Right lobe of liver (tissue), 6 donors: ENCODE results near the gene UROS. TPM values are rescaled to one million over a fixed set of nuclear protein-coding genes. Genes with fewer than 3 reads are reported as not detected.

ENCODE experiments used
- ATAC-seq, 4 donors: fragments of 200-7000 bp; cut with Tn5 transposase; one replicate each; pipeline ENCODE4 v1.9.1; 2020; ENCODE audit warnings: mild to moderate bottlenecking in 4 of 4, moderate library complexity in 4 of 4
- DNase-seq, 3 donors: peaks; one replicate each; pipeline ENCODE4 v3.0.0-alpha.2; 2020
- H3K27ac ChIP-seq, 3 donors: fragments of 200-600 bp; one replicate each; pipeline ENCODE4 v1.8.0; 2022
- H3K27me3 ChIP-seq, 2 donors: fragments of 200-600 bp; one replicate each; pipeline ENCODE4 v1.8.0; 2022
- H3K36me3 ChIP-seq, 4 donors: fragments of 200-600 bp; sonication (generic) in 1 of 4; one replicate each; pipeline versions ENCODE4 v1.5.1 to v1.8.0; 2017 to 2022; ENCODE audit warnings: control low read depth in 1 of 4
- H3K4me1 ChIP-seq, 4 donors: fragments of 200-600 bp; sonication (generic) in 1 of 4; one replicate each; pipeline versions ENCODE4 v1.5.1 to v1.8.0; 2017 to 2022; ENCODE audit warnings: control low read depth in 1 of 4
- H3K4me3 ChIP-seq, 3 donors: fragments of 200-600 bp; one replicate each; pipeline ENCODE4 v1.8.0; 2022
- H3K9me3 ChIP-seq, 4 donors: fragments of 200-600 bp; sonication (generic) in 1 of 4; one replicate each; pipeline versions ENCODE4 v1.5.1 to v1.8.0; 2017 to 2022; ENCODE audit warnings: control low read depth in 1 of 4
- POLR2A ChIP-seq: fragments of 450-650 bp; IDR thresholded peaks from one replicate; pipeline ENCODE4 v1.6.1; 2017; ENCODE audit warnings: antibody characterized with exemption, mild to moderate bottlenecking
- WGBS: methylation state at CpG from one replicate; pipeline ENCODE4 v1.1.6; 2018; ENCODE audit warnings: low coverage, low lambda C conversion rate; ENCODE audit not compliant: insufficient coverage; ENCODE audit errors: missing lambda C conversion rate; 5-methylcytosine and 5-hydroxymethylcytosine counted together
- intact Hi-C, 2 donors: fragments of 100-400 bp; cut with DNase I; formaldehyde crosslinking; loops; one replicate each; pipeline versions ENCODE4 v1.11.2 to v1.14.1; 2022
- total RNA-seq, 6 experiments: library from RNA; depleted of rRNA in 2 of 6; stranded (reverse); fragments of >200 nt in 2 of 6; fragmentation: NEBNext Ultra II Directional in 3 of 6; extraction: Animal tissue kit (Norgen Biotek cat#: 25700) in 3 of 6; gene quantifications; one replicate each; pipeline versions ENCODE4 v1.1.0 to v1.2.4, GENCODE V29; 2016 to 2023
- TF ChIP-seq, protein P1 (sequence below), 4 donors: fragments of 200-600 bp in 3 of 4; fragments of 450-650 bp in 1 of 4; IDR thresholded peaks; one replicate each; pipeline versions ENCODE4 v1.5.1 to v1.8.0; 2016 to 2022; ENCODE audit warnings: antibody characterized with exemption in 4 of 4, mild to moderate bottlenecking in 2 of 4
- donor health status: DM: no; HTN: yes; CAD: no.
- donor health status: DM: no; HTN: no; CAD: no.
- donor health status: DM: no; HTN: no; CAD: no.
- donor health status: DM: no; HTN: yes; CAD: no.
- donor health status: DM: no; HTN: yes; CAD: no.

Gene UROS
- total RNA-seq, 6 experiments from 2014 or later: 23.5 to 52.5 (median 28.3) TPM

DNA sequence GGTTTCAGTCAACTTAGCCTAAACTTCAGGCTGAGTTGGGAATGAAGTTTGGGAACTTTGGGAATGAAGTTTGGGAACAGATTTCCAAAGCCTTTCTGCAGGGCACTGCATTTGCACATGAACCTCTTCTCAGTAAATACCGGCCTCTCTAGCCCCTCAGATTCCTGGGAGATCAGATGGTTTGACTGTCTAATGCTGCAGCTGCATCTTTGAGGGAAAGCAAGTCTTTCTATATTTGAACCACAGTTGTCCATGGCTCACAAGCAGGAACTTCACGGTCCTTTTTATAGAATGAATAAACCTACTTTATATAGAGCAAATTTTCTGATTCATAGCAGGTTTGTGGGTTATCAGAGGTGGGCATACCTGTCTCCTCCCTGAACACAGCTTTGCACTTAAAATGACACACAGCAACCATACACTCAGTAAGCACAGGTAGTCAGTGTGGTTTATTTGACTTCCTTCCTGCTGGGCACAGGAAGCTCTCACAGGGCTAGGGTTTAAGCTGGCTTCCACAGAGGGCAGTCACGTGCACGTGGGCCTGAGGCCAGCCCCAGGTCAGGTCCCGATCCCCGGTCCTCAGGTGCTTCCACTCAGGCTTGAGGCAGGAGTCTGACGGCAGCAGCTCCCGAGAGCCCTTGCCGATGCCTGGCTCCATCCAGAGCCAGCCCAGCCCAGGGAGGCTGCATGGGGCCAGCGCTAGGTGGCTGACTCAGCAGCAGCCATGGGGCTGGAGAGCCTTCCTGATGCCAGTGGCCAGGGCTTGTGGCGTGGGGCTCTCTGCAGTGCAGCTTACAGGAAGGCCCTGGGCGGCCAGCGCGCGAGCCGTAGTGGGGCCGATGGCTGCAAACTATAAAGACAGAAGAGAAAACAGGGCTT, 34.7 kb downstream of the UROS start:
- Histone ChIP-seq H3K4me3 (no peak overlapping the region), H3K36me3 (peaks cover 0 to 14% (median 0%) of the 10 kb centered on the region in 4 donors), H3K27ac (no peak overlapping the region), H3K9me3 (no peaks in the 10 kb centered on the region), H3K27me3 (no peaks in the 10 kb centered on the region), H3K4me1 (no peaks in the 10 kb centered on the region)
- ATAC-seq (peak in 2 of 4 donors; percentile 16 to 22), DNase-seq (no peak)
- WGBS: 79% methylated on average over 3 of the region's 17 CpGs
- TF ChIP-seq, protein P1, sequence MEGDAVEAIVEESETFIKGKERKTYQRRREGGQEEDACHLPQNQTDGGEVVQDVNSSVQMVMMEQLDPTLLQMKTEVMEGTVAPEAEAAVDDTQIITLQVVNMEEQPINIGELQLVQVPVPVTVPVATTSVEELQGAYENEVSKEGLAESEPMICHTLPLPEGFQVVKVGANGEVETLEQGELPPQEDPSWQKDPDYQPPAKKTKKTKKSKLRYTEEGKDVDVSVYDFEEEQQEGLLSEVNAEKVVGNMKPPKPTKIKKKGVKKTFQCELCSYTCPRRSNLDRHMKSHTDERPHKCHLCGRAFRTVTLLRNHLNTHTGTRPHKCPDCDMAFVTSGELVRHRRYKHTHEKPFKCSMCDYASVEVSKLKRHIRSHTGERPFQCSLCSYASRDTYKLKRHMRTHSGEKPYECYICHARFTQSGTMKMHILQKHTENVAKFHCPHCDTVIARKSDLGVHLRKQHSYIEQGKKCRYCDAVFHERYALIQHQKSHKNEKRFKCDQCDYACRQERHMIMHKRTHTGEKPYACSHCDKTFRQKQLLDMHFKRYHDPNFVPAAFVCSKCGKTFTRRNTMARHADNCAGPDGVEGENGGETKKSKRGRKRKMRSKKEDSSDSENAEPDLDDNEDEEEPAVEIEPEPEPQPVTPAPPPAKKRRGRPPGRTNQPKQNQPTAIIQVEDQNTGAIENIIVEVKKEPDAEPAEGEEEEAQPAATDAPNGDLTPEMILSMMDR (IDR thresholded peaks at IDR 0.05): no peak
- TF ChIP-seq POLR2A: no peak
- intact Hi-C loops: no loop called here

DNA sequence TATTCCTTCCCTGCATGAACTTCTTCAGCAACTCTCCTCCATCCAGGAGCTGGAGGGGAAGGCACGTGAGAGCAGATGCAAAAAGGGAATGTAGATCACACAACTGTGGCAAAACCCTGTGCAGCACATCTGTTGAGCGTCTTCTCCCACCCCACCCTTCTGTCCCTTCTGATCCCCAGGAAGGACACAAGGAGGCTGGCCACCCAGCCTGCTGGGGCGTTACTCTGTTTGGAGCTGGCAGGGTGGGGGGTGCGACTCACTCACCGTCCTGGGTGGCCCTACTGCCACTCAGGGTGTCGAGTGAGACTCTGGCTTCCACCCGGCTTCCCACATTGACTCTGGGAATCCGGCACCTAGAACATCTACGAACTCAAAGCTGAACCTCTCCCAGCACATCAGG, 37.3 kb downstream of the UROS start:
- intact Hi-C loops: no loop called here
- no peak for ATAC-seq
- 100% methylated on average over 2 of the region's 9 CpGs for WGBS
- no peaks in the 10 kb centered on the region for H3K36me3 ChIP-seq
- no peak overlapping the region for H3K27ac ChIP-seq
- no peaks in the 10 kb centered on the region for H3K9me3 ChIP-seq
- DNase-seq: no peak
- no peaks in the 10 kb centered on the region for H3K4me1 ChIP-seq
- TF ChIP-seq POLR2A: no peak
- TF ChIP-seq, protein P1 (IDR thresholded peaks at IDR 0.05): no peak
- no peak overlapping the region for H3K4me3 ChIP-seq
- H3K27me3 ChIP-seq: no peaks in the 10 kb centered on the region

DNA sequence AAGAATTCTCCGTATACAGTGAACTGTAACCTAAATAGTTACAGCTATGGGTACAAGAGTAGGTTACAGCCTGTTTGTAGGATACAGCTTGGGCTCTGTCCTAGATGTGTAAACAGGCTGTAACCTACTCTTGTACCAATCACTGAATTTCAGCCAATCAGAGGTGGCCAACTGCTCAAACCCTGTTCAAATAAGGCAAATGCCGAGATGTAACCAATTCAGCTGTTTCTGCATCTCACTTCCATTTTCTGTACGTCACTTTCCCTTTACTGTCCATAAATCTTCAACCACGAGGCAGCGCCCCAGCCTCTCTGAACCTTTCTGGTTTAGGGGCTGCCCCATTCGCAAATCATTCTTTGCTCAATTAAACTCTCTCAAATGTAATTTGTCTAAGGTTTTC, 39.1 kb downstream of the UROS start:
- WGBS: 81% methylated on average over 6 of the region's 6 CpGs
- Histone ChIP-seq H3K27me3 (no peaks in the 10 kb centered on the region), H3K9me3 (no peaks in the 10 kb centered on the region), H3K27ac (no peak overlapping the region), H3K4me3 (no peak overlapping the region), H3K4me1 (peaks cover 0 to 7% (median 0%) of the 10 kb centered on the region in 4 donors), H3K36me3 (no peaks in the 10 kb centered on the region)
- no peak for TF ChIP-seq POLR2A
- TF ChIP-seq, protein P1 (IDR thresholded peaks at IDR 0.05): no peak
- no peak for ATAC-seq
- intact Hi-C loops: no loop called here
- DNase-seq: no peak

DNA sequence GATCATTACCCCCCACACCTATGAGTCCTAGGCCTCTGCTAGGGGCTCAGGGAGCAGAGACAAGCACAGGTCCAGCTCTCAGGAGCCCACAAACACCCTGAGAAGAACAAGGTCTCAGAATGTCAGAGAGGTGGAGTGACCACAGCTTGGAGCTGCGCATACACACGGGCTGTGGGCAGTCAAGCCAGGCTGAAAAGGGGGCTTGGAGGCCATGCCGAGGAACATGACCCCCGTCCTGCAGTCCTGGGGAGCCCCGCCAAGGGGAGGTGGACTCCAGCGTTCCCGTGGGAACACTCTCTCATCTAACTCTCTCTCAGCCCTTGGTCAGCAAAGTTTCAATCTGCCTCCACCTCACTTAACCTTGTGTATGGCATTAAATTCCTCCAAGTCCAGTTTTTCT, 39.6 kb downstream of the UROS start:
- intact Hi-C loops: no loop called here
- DNase-seq (no peak), ATAC-seq (no peak)
- Histone ChIP-seq H3K4me3 (no peak overlapping the region), H3K4me1 (peaks cover 0 to 7% (median 0%) of the 10 kb centered on the region in 4 donors), H3K36me3 (no peaks in the 10 kb centered on the region), H3K9me3 (no peaks in the 10 kb centered on the region), H3K27me3 (no peaks in the 10 kb centered on the region), H3K27ac (no peak overlapping the region)
- no CpG with 5 or more reads among the region's 7 CpGs for WGBS
- TF ChIP-seq POLR2A: no peak
- TF ChIP-seq, protein P1 (IDR thresholded peaks at IDR 0.05): no peak
